Retinal pigment epithelial cell (primary cell): ENCODE measurements around the gene FASTKD2.

ENCODE experiments used
- DNase-seq: peaks from one replicate; pipeline ENCODE4 v3.0.0-alpha.2; 2010; ENCODE audit warnings: low read depth
- H3K4me3 ChIP-seq: 2 replicates; pipeline ENCODE4 v1.5.1; 2011; ENCODE audit warnings: mild to moderate bottlenecking, low read length, control low read depth, moderate library complexity
- TF ChIP-seq, protein P1 (sequence below): conservative IDR thresholded peaks from 2 replicates; pipeline ENCODE4 v1.5.1; 2011; ENCODE audit warnings: low read depth, low read length, control low read depth, inconsistent platforms

Gene FASTKD2

DNA sequence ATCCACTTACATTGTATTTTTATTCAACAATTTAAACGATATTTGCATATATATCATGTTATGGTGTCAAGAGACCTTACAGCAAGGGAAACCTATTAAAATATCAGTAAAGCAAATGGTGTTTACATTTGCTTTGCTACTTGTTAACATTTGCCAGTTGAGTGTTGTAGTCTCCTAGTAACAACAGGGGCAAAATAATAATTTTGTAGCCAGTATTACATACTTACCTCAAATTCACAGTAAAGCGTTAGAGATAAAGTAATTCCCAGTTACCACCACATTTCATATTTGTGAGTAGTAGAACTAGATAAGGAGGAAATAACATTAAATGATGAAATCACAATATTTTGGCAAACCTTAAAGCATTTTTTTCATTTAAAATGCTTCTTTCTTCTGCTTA is 71.3 kb downstream of the FASTKD2 start:
- TF ChIP-seq, protein P1, sequence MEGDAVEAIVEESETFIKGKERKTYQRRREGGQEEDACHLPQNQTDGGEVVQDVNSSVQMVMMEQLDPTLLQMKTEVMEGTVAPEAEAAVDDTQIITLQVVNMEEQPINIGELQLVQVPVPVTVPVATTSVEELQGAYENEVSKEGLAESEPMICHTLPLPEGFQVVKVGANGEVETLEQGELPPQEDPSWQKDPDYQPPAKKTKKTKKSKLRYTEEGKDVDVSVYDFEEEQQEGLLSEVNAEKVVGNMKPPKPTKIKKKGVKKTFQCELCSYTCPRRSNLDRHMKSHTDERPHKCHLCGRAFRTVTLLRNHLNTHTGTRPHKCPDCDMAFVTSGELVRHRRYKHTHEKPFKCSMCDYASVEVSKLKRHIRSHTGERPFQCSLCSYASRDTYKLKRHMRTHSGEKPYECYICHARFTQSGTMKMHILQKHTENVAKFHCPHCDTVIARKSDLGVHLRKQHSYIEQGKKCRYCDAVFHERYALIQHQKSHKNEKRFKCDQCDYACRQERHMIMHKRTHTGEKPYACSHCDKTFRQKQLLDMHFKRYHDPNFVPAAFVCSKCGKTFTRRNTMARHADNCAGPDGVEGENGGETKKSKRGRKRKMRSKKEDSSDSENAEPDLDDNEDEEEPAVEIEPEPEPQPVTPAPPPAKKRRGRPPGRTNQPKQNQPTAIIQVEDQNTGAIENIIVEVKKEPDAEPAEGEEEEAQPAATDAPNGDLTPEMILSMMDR = no peak
- no peak for DNase-seq
- H3K4me3 ChIP-seq = no peak overlapping the region

DNA sequence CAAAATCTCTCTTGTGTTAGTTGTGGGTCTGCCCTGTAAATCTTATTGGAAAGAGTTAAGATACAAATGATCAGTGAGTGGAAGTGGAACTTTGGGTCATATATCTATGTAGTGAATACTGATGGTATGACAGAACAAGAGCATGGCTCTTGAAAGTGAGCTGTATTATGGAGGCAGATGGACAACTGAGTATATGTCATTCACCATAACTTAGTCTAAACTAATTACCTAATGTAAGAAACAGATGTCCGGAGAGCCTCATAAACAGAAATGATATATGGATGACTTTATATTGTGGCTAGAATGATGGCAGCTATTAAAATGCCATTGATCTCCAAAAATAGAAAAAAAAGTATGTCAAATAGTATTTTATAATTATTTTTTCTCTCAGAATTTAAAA is 72.4 kb downstream of the FASTKD2 start:
- TF ChIP-seq, protein P1 = no peak
- DNase-seq = no peak
- H3K4me3 ChIP-seq = no peak overlapping the region

DNA sequence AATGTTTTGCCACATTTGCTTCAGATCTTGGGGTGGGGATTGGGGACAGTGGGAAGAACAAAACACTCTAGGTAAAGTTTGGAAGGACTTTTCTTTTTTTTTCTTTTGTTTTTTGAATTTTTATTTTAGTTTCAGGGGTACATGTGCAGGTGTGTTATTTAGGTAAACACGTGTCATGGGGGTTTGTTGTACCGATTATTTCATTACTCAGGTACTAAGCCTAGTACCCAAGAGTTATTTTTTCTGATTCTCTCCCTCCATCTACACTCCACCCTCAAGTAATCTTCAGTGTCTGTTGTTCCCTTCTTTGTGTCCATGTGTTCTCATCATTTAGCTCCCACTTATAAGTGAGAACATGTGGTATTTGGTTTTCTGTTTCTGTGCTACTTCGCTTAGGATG is 73.3 kb downstream of the FASTKD2 start:
- no peak for DNase-seq
- TF ChIP-seq, protein P1 = no peak
- no peak overlapping the region for H3K4me3 ChIP-seq

DNA sequence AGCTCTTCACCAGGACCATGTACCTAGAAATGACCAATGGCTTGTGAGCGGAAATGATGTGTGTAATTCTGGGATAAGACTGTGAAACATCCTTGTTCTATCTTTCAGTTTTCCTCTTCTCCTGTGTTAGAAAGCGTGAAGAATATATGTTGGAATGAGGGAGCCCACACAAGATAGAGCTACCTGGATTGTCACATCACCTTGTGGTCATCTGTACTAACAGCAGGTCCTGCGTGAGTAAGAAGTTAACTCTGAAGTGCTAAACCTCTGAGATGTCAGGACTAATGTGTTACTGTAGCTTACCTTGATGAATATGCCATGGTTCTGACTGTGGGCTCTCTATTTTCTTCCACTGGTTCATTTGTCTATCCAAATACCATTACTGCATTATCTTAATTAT is 75.6 kb downstream of the FASTKD2 start:
- H3K4me3 ChIP-seq = no peak overlapping the region
- TF ChIP-seq, protein P1 = peak; percentile 1
- DNase-seq = no peak
